GM12872 (cell line): ENCODE data around the gene CNTN1.
A peak's percentile ranks its signal among the peaks of the same experiment; 100 is the strongest.

Source experiments
- TF ChIP-seq, protein P1 (sequence below): IDR thresholded peaks from 3 replicates; pipeline ENCODE4 v1.5.1; 2011; ENCODE audit warnings: low read depth, mild to moderate bottlenecking, low read length, moderate library complexity; ENCODE audit not compliant: insufficient read depth

CNTN1 gene

DNA sequence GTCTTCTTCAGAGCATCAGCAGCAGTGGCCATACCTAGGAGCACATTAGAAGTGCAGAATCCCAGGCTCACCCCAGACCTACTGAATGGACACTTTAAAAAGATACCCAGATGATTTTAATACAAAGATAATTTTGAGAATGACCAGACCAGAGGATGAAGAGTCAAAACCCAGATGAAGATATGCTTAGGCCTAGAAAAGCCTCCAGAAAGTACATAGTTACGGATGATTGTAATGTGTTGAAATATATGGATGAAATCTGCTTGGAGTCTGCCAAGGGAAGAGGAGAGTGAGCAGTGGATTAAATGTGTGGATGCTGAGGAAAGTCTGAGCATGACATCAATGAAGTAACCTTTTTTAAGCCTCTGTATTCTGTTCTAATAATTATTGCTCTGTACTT is 245.7 kb downstream of the CNTN1 start:
- TF ChIP-seq, protein P1, sequence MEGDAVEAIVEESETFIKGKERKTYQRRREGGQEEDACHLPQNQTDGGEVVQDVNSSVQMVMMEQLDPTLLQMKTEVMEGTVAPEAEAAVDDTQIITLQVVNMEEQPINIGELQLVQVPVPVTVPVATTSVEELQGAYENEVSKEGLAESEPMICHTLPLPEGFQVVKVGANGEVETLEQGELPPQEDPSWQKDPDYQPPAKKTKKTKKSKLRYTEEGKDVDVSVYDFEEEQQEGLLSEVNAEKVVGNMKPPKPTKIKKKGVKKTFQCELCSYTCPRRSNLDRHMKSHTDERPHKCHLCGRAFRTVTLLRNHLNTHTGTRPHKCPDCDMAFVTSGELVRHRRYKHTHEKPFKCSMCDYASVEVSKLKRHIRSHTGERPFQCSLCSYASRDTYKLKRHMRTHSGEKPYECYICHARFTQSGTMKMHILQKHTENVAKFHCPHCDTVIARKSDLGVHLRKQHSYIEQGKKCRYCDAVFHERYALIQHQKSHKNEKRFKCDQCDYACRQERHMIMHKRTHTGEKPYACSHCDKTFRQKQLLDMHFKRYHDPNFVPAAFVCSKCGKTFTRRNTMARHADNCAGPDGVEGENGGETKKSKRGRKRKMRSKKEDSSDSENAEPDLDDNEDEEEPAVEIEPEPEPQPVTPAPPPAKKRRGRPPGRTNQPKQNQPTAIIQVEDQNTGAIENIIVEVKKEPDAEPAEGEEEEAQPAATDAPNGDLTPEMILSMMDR, result no peak

DNA sequence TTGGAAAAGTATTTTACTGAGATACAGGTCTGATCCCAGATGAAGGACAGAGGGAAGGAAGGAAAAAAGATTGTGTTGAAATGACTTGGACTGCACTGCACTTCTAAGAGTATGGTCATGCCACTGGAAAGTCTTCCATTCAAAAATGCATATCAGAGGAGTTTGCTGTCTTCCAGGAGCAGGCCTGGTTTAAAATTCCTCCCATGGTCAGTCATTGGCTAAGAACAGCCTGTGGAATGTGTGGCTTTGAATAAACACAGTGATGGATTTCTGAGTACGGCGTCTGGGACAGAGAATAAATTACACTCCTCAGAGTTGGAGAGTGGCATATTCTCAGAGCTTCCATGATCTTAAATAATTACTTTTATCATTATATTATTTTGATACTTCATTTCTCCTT is 250.1 kb downstream of the CNTN1 start:
- TF ChIP-seq, protein P1, result no peak

DNA sequence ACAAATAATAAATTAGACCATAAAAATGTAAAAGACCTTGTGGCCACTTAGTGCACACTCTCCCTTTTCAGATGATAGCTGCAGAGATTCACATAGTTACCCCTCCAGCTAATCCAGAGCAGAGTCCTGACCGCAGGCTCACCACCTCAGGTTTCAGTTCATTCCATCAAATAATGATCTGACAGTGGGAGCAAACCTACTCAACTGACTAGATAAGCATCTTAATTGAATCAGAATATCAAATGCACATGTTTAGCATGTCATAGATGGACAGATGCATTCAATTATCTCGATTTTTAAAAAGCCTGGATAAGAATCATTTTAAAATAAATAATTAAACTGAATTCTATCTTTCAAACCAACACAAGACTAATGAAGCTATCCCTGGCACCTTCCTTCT is 253.5 kb downstream of the CNTN1 start:
- TF ChIP-seq, protein P1, result no peak

DNA sequence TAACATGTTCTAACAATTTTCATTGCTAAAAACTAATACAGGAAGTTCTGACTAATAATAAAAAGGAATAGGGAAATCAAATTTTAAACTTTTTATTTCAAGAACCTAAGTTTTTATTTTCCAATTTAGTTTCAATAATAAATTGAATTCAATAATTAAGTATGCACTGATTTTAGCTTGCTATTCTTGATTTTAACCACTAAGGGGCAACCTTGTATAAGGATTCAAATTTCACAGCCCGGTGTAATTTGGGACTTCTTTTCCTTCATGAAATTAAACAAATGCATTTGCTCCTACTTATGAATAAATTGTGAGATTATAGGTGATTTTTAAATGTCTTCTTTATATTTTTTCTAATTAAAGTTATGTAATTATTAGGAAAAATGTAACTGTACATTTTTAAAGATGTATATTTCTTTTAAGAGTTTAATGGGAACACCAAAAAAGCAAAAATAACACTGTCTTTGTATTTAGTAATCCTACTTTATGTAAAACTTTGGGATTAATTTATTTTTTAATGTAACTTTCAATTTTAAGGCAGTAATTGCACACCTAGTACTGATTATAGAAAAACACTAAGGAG is 254.5 kb downstream of the CNTN1 start:
- TF ChIP-seq, protein P1, result 0 out of 3 replicates have a peak, but pooled peaks have one; percentile 29

DNA sequence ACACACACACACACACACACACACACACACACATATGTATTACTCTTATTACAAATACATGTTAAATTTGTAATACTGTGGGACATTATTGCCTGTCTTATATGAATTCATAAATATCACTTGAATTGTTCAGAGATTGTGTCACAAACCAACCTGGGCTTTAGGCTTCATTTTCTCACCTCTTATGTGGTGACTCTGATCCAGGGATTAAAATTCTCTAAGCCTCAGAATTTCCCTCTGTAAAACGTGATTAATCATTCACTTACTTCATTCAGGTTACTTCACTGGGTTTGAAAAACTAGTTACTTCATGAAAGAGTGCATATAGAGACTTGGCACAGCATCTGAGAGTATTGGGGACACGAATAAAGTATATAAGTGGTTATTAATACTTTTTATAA is 255.6 kb downstream of the CNTN1 start:
- TF ChIP-seq, protein P1, result no peak

DNA sequence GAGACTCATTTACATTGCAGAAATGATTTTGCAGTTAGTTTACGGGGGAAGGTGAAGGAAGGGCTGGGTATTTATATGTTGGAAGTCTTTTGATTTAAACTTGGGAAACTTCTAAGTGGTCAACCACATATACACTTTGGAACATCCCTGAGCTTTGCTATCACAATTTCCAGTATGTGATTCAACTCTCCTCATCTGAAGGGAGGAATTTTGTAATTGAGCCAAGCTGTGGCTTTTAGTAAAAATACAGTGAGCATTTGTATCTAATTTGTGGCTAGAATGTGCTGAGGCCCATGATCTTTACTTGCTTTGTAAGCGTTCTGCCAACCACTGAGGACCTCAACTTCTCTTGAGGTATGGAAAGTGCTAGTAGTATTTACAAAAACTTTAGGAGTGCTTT is 260.8 kb downstream of the CNTN1 start:
- TF ChIP-seq, protein P1, result no peak

DNA sequence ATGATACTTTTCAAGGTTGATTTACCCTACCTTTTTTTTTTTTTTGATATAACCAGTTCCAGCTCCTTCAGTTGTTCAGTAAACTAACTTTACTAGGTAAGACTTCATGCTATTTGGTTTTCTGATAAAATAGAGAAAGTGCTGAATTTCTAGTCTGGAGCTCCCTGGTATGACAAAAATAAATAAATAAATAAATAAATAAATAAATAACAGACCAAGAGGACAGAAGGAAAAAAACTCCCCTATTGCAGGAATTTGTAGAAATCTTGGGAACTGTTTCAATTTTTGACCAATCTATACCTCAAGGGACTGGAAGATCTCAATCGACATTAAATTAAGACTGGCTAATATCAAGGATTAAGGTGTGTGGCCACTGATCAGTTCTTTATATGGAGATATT is 265.2 kb downstream of the CNTN1 start:
- TF ChIP-seq, protein P1, result no peak
